Stimulated activated naive CD8-positive, alpha-beta T cell treated with anti-CD3 and anti-CD28 coated beads, Interleukin-15, Interleukin-2, amounts not matched to agents 100 ng/mL and 50 ng/mL, for 24 hours (primary cell): ENCODE measurements around the gene BRMS1.
"Not testable (repeated sequence)": the region's sequence is repeated elsewhere in the genome, so short reads cannot be mapped to it uniquely, and the experiment has no call there.

Source experiments
- H3K27ac Mint-ChIP-seq: one replicate; pipeline ENCODE4 v1.8.0; 2021; ENCODE audit warnings: mild to moderate bottlenecking, mixed read lengths
- H3K27me3 Mint-ChIP-seq: one replicate; pipeline ENCODE4 v1.8.0; 2021; ENCODE audit warnings: mixed read lengths
- H3K36me3 Mint-ChIP-seq: one replicate; pipeline ENCODE4 v1.8.0; 2021; ENCODE audit warnings: low read depth, mixed read lengths
- H3K4me1 Mint-ChIP-seq: one replicate; pipeline ENCODE4 v1.8.0; 2021; ENCODE audit warnings: low read depth, mixed read lengths
- H3K4me3 Mint-ChIP-seq: one replicate; pipeline ENCODE4 v1.8.0; 2021; ENCODE audit warnings: mild to moderate bottlenecking, mixed read lengths
- H3K9me3 Mint-ChIP-seq: one replicate; pipeline ENCODE4 v1.8.0; 2021; ENCODE audit warnings: mixed read lengths

The BRMS1 gene, protein sequence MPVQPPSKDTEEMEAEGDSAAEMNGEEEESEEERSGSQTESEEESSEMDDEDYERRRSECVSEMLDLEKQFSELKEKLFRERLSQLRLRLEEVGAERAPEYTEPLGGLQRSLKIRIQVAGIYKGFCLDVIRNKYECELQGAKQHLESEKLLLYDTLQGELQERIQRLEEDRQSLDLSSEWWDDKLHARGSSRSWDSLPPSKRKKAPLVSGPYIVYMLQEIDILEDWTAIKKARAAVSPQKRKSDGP

DNA sequence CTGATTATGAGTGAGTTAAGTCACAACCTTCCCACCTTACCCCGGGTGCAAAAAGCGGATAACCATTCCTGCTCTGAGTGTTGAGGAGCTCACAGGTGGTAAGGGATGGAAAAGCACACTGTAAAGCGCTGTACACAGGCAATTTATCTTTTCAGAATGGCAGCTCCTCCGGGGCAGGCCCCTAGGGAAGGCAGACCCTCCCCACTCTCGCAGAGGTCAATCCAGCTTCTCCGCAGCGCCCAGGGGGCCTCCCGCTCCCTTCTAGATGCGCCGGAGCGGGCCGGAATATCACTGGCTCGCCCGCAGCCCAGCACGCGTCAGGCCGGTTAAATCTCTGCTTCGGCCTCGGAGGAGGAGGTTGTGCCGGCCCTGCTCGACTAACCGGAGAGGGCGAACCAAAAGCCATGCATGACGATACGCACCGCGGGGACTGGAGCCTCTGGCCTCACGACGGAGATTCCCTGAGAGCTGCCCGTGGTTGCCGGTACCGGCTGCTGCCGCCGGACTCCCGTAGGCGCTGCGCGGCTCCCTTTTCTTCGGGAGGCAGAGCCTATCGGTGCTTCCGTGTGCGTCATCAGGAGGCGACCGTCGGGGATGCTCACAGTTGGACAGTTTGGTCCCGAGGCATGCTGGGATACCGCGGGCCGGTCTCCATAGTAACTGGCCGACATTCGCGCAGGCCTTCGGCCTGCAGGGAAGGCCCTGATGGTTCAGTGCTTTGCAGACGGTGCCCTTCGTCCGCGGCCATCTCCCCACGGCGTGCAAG, at the start of gene BRMS1:
Gene BRMS1 (minus strand): TSS at position 555 of the 766 bp plus-strand sequence. CDS start 2,870 bp downstream, outside the sequence.
- H3K27ac Mint-ChIP-seq = peak within 1 kb of the TSS; percentile 88
- peaks cover 48% of the 10 kb centered on the region for H3K4me1 Mint-ChIP-seq
- H3K36me3 Mint-ChIP-seq = peaks cover 26% of the 10 kb centered on the region
- peaks cover 4% of the 10 kb centered on the region for H3K27me3 Mint-ChIP-seq
- no peaks in the 10 kb centered on the region for H3K9me3 Mint-ChIP-seq
- peak within 1 kb of the TSS; percentile 86 for H3K4me3 Mint-ChIP-seq

DNA sequence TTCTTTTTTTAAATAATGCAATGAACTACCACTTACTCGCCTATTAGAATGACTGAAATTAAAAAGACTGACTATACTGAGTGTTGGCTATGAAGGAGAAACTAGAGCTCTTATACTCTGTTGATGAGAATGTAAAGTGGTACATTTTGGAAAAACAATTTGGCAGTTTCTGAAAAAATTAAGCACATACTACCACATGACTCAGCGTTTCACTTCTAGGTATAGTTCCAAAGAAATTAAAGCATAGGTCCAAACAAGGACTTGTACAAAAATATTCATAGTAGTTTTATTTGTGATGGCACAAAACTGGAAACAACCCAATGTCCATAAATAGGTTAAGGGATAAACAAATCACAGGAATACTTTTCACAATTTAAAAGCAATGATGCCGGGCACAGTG, 49.0 kb upstream of the BRMS1 start:
- Mint-ChIP-seq H3K4me3 (no peak overlapping the region), H3K27ac (no peak overlapping the region), H3K9me3 (no peaks in the 10 kb centered on the region), H3K36me3 (no peaks in the 10 kb centered on the region), H3K27me3 (no peaks in the 10 kb centered on the region), H3K4me1 (no peaks in the 10 kb centered on the region)

DNA sequence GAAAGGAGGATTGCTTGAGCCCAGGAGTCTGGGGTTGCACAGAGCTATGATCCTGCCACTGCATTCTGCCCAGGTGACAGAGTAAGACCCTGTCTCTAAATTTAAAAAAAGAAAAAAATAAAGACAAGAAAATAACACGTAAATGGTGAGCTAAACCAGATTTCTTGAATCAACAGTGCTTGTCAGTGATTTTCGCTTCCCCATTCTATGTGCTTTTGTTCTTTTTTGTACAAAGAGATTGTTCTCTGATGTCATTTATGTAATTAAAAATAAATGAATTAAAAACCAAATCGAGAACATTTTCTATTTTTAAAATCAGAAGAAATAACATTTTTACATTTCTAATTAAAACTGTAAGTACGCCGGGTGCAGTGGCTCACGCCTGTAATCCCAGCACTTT, 46.4 kb upstream of the BRMS1 start:
- no peak overlapping the region for H3K27ac Mint-ChIP-seq
- H3K27me3 Mint-ChIP-seq = no peaks in the 10 kb centered on the region
- H3K4me1 Mint-ChIP-seq = peaks cover 1% of the 10 kb centered on the region
- no peaks in the 10 kb centered on the region for H3K36me3 Mint-ChIP-seq
- no peaks in the 10 kb centered on the region for H3K9me3 Mint-ChIP-seq
- H3K4me3 Mint-ChIP-seq = no peak overlapping the region

DNA sequence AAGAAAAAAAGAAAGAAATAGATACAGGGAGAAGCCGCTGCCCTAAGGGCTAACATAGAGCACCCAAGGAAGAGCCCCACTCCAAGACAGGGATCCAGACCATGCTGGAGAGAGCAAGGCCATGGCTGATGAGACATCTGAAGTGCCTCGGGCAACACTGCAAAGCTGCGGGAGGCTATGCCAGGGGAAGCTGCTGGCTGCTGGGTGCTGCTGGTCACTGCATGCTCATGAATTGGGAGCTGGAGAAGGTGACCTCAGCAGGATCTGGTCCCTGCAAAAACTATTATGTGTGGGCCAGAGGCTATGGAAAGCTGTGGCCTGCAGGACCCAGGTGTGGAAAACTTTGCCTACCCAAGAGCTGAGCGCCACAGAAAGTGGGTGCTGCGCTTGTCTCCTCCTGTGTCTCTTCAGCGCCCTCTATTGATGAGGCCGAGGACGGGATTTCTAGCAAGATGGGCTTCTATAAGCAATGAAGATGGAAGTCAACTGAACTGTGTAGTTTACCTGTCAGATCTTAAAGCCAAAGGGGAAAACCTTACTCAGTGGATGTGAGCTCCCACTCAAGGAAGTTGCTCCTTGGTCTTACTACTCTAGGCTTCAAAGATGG, 44.0 kb upstream of the BRMS1 start:
- H3K4me1 Mint-ChIP-seq = peaks cover 6% of the 10 kb centered on the region
- no peak overlapping the region for H3K27ac Mint-ChIP-seq
- H3K4me3 Mint-ChIP-seq = no peak overlapping the region
- no peaks in the 10 kb centered on the region for H3K36me3 Mint-ChIP-seq
- no peaks in the 10 kb centered on the region for H3K27me3 Mint-ChIP-seq
- H3K9me3 Mint-ChIP-seq = no peaks in the 10 kb centered on the region

DNA sequence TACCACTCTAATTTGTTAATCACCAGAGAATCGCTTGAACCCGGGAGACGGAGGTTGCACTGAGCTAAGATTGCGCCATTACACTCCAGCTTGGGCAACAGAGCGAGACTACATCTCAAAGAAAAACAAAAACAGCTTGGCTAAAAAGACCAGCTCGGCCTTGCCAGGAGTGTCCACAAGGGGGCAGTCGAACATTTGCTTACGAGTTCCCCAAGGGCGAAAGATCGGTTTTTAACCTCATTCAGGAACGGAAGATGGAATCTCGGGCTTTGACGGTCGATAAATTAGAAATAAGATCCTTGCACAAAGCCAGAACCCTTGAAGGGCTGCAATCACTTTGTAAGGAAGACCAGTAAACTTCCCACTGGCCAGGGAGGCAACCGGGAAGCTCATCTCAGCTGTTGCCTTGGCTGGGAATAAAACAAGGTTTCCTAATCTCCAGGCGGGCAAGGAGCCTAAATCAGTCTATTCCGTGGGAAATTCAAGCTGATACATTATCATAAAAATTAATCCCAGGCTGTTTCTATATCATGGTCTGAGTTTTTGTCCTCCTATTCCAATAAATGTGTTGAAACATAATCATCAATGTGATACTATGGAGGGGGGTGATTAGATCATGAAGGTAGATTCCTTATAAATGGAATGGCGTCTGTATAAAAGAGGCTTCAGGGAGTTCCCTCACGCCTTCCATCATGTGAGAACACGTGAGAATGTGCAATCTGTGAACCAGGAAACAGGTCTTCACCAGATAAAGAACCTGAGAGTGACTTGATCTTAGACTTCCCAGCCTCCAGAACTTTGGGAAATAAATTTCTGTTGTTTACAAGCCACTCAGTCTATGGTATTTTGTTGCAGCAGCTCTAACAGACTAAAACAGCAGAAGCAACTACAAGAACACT, 41.5 kb upstream of the BRMS1 start:
- peaks cover 6% of the 10 kb centered on the region for H3K4me1 Mint-ChIP-seq
- H3K36me3 Mint-ChIP-seq = no peaks in the 10 kb centered on the region
- H3K4me3 Mint-ChIP-seq = peak overlapping the region; percentile 3
- H3K9me3 Mint-ChIP-seq = no peaks in the 10 kb centered on the region
- H3K27ac Mint-ChIP-seq = no peak overlapping the region
- no peaks in the 10 kb centered on the region for H3K27me3 Mint-ChIP-seq

- H3K27me3 Mint-ChIP-seq, H3K9me3 Mint-ChIP-seq, H3K27ac Mint-ChIP-seq, H3K4me1 Mint-ChIP-seq, H3K36me3 Mint-ChIP-seq, H3K4me3 Mint-ChIP-seq: not testable (repeated sequence)
Measured at GRCh38 chr11:66384316-66384715, 39.4 kb upstream of the BRMS1 start.

DNA sequence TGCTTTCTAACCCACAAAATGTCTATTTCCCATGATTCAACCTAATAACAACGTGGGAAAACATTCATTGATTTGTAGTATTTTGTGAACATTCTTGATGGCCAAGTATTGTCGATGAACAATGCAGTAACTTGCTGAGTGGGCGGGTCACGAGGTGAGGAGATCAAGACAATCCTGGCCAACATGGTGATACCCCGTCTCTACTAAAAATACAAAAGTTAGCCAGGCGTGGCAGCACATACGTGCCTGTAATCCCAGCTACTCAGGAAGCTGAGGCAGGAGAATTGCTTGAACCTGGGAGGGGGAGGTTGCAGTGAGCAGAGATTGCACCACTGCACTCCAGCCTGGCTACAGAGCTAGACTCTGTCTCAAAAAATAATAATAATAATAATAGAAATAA, 35.4 kb upstream of the BRMS1 start:
- H3K27ac Mint-ChIP-seq, H3K4me1 Mint-ChIP-seq, H3K9me3 Mint-ChIP-seq, H3K4me3 Mint-ChIP-seq, H3K36me3 Mint-ChIP-seq, H3K27me3 Mint-ChIP-seq: not testable (repeated sequence)

DNA sequence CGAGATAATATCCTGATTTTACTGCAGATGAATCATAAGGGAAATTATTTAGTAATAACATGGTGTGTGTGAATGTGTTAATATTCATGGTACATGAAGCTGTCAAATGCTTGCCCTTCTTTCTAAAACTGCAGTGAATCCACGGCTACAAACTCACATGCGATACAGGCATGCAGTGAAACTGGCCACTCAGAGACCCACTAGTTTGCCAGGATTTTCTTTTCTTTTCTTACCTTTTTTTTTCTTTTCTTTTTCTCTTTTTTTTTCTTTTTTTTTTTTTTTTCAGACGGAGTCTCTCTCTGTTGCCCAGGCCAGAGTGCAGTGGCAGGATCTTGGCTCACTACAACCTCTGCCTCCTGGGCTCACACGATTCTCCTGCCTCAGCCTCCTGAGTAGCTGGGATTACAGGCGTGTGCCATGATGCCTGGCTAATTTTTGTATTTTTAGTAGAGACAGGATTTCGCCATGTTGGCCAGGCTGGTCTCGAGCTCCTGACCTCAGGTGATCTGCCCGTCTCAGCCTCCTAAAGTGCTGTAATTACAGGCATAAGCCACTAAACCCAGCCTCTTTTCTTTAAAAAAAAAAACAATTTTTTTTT, 28.9 kb upstream of the BRMS1 start:
- not testable (repeated sequence) for H3K36me3 Mint-ChIP-seq, H3K27me3 Mint-ChIP-seq, H3K4me3 Mint-ChIP-seq, H3K9me3 Mint-ChIP-seq
- Mint-ChIP-seq H3K27ac (peak overlapping the region; percentile 21), H3K4me1 (peaks cover 23% of the 10 kb centered on the region)

DNA sequence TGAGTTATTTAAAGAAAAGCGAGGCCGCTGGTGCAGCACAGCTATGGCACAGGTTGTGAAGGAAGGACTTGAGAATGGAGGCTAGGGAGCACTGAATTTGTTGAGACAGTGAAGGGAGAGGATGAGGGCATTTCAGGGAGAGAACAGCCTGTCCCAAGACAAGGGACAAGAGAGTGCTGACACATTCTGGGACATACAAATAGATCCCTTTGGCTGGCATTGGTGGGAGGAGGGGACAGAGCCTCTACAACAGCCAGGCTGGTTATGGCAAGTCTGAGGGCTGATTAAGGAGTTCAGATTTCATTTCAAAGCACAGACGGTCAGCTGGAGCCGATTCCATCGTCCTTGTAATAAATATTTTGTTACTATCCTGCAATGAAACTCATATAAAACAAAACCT, 28.4 kb upstream of the BRMS1 start:
- H3K36me3 Mint-ChIP-seq = no peaks in the 10 kb centered on the region
- H3K27me3 Mint-ChIP-seq = no peaks in the 10 kb centered on the region
- peak overlapping the region; percentile 21 for H3K27ac Mint-ChIP-seq
- H3K4me1 Mint-ChIP-seq = peaks cover 23% of the 10 kb centered on the region
- H3K9me3 Mint-ChIP-seq = no peaks in the 10 kb centered on the region
- H3K4me3 Mint-ChIP-seq = no peak overlapping the region

- Mint-ChIP-seq H3K9me3 (no peaks in the 10 kb centered on the region), H3K36me3 (peaks cover 4% of the 10 kb centered on the region), H3K27ac (peak within 1 kb of the TSS; percentile 91)
Measured at GRCh38 chr11:66371627-66372415, 26.9 kb upstream of the BRMS1 start, which contains the start of gene SLC29A2. Gene SLC29A2 (minus strand): TSS chr11:66371760. CDS start chr11:66371591, 169 bp downstream.

DNA sequence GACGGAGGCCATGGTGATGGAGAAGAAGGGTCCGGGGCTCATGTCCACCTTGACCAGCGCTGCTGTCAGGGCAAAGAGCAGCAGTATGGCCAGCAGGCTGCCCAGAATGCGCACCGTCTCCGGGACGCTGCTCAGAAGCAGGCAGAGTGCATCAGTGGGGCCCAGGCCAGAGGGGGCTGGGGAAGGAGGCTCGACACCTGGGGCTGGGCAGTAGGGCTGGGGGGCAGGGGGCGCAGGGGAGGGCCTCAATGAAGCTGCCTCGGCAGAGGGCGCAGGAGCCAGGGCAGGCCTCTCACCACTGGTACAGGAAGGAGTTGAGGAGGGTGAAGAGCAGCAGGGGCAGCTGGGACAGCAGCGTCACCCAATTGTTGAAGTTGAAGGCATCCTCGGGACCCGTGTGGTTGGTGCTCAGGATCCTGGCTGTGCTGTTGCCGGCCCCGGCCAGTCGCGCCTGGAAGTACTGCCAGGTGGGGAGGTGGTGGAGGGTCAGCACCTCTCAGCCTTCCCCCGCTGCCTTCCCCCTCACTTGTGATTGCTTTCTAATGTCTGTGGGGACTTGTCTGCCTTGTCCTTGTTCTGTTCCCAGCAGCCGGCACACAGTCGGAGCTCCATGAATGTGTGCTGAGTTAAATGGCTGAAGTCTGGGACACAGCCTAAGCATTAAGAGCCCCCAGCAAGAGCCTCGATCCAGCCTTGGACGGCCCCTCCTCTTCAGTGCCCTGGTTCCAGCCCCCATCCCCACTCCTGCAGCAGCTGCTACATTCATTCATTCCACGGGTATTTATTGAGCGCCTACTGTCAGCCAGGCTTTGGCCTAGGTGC, 24.4 kb upstream of the BRMS1 start:
- no peak overlapping the region for H3K27ac Mint-ChIP-seq
- peak overlapping the region; percentile 88 for H3K4me3 Mint-ChIP-seq
- H3K36me3 Mint-ChIP-seq = peaks cover 4% of the 10 kb centered on the region
- no peaks in the 10 kb centered on the region for H3K27me3 Mint-ChIP-seq
- H3K9me3 Mint-ChIP-seq = no peaks in the 10 kb centered on the region
- H3K4me1 Mint-ChIP-seq = peaks cover 23% of the 10 kb centered on the region

More at GRCh38 chr11:66371627-66372415, 26.9 kb upstream of the BRMS1 start, which contains the start of gene SLC29A2:
- Mint-ChIP-seq H3K4me1 (peaks cover 23% of the 10 kb centered on the region), H3K4me3 (peak within 1 kb of the TSS; percentile 88), H3K27me3 (no peaks in the 10 kb centered on the region)

DNA sequence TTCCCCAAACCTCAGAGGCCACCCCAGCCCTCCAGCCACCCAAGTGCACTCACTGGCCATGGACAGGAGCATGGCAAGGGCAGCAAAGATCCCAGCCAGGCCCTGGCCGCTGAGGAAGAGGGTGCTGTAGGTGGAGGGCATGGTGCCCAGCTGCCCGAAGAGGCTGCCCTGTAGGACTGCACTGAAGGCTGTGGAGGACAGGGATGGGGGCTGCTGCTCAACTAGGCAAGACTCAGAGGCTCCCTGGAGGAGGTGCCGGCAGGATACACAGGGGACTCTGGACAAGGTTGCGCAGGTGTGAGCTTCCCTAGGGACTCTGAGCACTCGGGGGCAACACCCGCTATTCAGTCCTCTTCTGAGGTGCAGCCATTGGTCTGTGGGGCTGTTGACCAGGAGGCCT, 23.6 kb upstream of the BRMS1 start:
- H3K27ac Mint-ChIP-seq = no peak overlapping the region
- peaks cover 22% of the 10 kb centered on the region for H3K4me1 Mint-ChIP-seq
- H3K4me3 Mint-ChIP-seq = no peak overlapping the region
- peaks cover 4% of the 10 kb centered on the region for H3K36me3 Mint-ChIP-seq
- H3K9me3 Mint-ChIP-seq = no peaks in the 10 kb centered on the region
- H3K27me3 Mint-ChIP-seq = no peaks in the 10 kb centered on the region
